Adrenal gland (tissue), 5 donors: Measurements from ENCODE around the gene MAPK1.

ENCODE experiments used
- POLR2A ChIP-seq, 2 donors: fragments of 450-650 bp; IDR thresholded peaks; one replicate each; pipeline ENCODE4 v1.6.1; 2017; ENCODE audit warnings: antibody characterized with exemption in 2 of 2, mild to moderate bottlenecking in 2 of 2, moderate library complexity in 1 of 2
- TF ChIP-seq, protein P1 (sequence below), 6 experiments: fragments of 450-650 bp in 4 of 6; fragments of 200-600 bp in 2 of 6; sonication (generic) in 1 of 6; IDR thresholded peaks; 1 replicate in 5 of 6; 2 replicates in 1 of 6; pipeline versions ENCODE4 v1.5.1 to v1.8.0; 2016 to 2021; ENCODE audit warnings: antibody characterized with exemption in 6 of 6, mild to moderate bottlenecking in 2 of 6, moderate library complexity in 1 of 6
- donor health status: DM: no; HTN: no; CAD: no.

DNA sequence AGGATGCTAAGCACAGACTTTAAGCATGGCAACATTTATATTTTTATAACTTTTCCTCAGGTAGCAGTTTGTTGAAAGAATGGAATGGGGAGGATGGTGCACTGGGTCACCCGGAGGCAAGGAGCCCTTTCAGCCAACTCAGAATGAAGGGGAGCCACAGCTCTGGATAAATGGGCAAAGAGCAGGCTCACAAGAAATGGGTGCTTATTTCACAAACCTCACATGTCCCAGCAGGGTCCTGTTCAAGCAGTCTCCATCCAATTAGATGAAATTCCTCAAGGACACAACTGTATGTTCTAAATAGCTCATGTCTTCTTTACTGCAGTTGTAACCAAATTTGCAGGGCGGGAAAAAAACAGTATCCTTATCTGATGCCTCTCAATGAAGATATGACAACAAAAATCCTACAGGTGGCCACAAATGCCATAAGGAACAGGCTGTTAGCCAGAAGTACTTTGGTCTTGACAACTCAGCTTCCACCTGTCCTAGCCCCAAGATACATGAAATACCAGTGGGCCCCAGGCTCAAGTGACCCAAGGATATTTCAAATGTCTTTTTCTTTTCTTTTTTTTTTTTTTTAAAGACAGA lies 48.2 kb downstream of the MAPK1 start:
- no peak for TF ChIP-seq POLR2A (IDR thresholded peaks at IDR 0.05)
- TF ChIP-seq, protein P1, sequence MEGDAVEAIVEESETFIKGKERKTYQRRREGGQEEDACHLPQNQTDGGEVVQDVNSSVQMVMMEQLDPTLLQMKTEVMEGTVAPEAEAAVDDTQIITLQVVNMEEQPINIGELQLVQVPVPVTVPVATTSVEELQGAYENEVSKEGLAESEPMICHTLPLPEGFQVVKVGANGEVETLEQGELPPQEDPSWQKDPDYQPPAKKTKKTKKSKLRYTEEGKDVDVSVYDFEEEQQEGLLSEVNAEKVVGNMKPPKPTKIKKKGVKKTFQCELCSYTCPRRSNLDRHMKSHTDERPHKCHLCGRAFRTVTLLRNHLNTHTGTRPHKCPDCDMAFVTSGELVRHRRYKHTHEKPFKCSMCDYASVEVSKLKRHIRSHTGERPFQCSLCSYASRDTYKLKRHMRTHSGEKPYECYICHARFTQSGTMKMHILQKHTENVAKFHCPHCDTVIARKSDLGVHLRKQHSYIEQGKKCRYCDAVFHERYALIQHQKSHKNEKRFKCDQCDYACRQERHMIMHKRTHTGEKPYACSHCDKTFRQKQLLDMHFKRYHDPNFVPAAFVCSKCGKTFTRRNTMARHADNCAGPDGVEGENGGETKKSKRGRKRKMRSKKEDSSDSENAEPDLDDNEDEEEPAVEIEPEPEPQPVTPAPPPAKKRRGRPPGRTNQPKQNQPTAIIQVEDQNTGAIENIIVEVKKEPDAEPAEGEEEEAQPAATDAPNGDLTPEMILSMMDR (IDR thresholded peaks at IDR 0.05), result no peak
